ENCODE results near the gene SCN1B. TPM values are rescaled to one million over a fixed set of nuclear protein-coding genes. Genes with fewer than 3 reads are reported as not detected.
A peak's percentile ranks its signal among the peaks of the same experiment; 100 is the strongest.
"Not testable (repeated sequence)": the region's sequence is repeated elsewhere in the genome, so short reads cannot be mapped to it uniquely, and the experiment has no call there.

The SCN1B gene
- total and polyA plus RNA-seq, 5 donors, result 74.3 to 134 (median 88.1) TPM

DNA sequence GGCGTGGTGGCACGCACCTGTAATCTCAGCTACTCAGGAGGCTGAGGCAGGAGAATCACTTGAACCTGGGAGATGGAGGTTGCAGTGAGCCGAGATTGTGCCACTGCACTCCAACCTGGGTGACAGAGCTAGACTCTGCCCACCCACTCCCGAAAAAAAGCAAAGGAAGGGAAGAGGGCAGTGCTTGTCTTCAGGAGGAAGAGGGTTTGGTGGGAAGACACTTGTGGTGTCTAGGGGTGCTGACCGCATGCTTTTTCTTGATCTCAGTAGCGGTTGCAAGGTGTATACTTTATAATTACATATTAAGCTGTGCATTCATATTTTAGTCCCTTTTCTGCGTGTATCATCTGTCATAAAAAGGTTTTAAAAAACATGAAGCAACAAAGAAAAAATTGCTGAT is 37.7 kb upstream of the SCN1B start:
- H3K4me3 ChIP-seq (ENCODE audit: low read length); intact Hi-C loops (cut with DNase I); ATAC-seq; H3K27me3 ChIP-seq (ENCODE audit: control insufficient read depth, insufficient read depth); H3K27ac ChIP-seq (ENCODE audit: low read length); H3K4me1 ChIP-seq (ENCODE audit: control insufficient read depth, insufficient read depth, low read length); H3K9me3 ChIP-seq (ENCODE audit: control insufficient read depth, low read length): not testable (repeated sequence)
- DNase-seq, result peak in 1 of 3 donors; percentile 10
- 83% methylated on average over 7 of the region's 7 CpGs for WGBS

- peak overlapping the region; percentile 28 for H3K27ac ChIP-seq (ENCODE audit: low read length)
- DNase-seq, result peak in 1 of 3 donors; percentile 52
- 64% methylated on average over 9 of the region's 9 CpGs for WGBS
Observed at GRCh38 chr19:34994286-34994642, 36.0 kb upstream of the SCN1B start.

DNA sequence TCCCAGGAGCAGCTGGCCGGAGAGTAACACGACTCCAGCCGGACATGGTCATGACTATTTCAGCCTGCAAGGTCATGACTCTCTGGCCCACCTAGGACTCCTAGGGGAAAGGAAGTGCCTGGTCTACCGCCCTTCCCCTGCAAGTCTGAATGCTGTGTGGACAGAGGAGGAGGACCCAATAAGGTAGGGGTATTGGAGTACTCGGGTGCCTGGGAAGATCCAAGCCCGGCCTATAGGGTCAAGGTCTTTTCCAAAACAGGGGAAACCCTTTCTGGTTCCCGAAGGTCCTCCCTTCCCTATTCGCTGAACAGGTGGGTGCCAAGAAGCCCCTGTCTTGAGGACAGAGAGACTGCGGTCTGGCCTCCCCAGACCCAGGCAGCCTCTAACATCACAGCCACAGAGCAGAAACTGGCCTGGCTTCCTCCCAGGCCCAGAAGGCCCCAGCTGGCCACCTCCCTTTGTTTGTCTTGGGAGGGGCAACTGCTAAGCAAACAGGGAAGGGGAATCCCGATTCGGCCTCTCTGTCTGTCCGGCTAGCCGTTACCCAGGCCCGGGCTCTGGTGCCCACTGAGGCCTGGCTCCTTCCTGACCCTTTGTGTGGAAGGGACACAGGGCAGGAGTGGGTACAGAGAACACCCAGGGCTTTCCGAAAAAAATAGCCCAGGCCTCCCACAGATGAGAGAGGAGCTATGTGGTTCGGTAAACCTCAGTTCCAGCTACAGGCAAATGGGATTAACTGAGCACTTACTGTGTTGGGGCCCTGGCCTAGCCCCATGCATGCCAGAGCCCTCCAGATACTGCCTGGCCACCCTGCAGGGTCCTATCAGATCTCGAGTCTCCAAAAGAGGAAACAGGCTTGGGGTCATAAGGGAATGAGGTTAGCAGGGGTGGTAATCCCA is 35.4 kb upstream of the SCN1B start:
- DNase-seq (peak; percentile 62 to 82 (median 81)), ATAC-seq (peak; percentile 74 to 75)
- Histone ChIP-seq H3K9me3 (ENCODE audit: control insufficient read depth, low read length) (no peaks in the 10 kb centered on the region), H3K4me1 (ENCODE audit: control insufficient read depth, insufficient read depth, low read length) (no peaks in the 10 kb centered on the region), H3K27me3 (ENCODE audit: control insufficient read depth, insufficient read depth) (no peaks in the 10 kb centered on the region), H3K4me3 (ENCODE audit: low read length) (no peak overlapping the region), H3K27ac (ENCODE audit: low read length) (peak overlapping the region; percentile 69)
- 58% methylated on average over 17 of the region's 17 CpGs for WGBS
- intact Hi-C loops (cut with DNase I), result no loop called here

More at GRCh38 chr19:34994286-34994642, 36.0 kb upstream of the SCN1B start:
- Histone ChIP-seq H3K9me3 (ENCODE audit: control insufficient read depth, low read length) (no peaks in the 10 kb centered on the region), H3K4me1 (ENCODE audit: control insufficient read depth, insufficient read depth, low read length) (no peaks in the 10 kb centered on the region), H3K27me3 (ENCODE audit: control insufficient read depth, insufficient read depth) (no peaks in the 10 kb centered on the region), H3K4me3 (ENCODE audit: low read length) (no peak overlapping the region)
- intact Hi-C loops (cut with DNase I), result no loop called here
- no peak for ATAC-seq

GRCh38 chr19:34995551-34995950 is 34.7 kb upstream of the SCN1B start:
- ATAC-seq (no peak), DNase-seq (no peak)
- Histone ChIP-seq H3K4me3 (ENCODE audit: low read length) (no peak overlapping the region), H3K4me1 (ENCODE audit: control insufficient read depth, insufficient read depth, low read length) (no peaks in the 10 kb centered on the region), H3K27ac (ENCODE audit: low read length) (peak overlapping the region; percentile 69), H3K9me3 (ENCODE audit: control insufficient read depth, low read length) (no peaks in the 10 kb centered on the region), H3K27me3 (ENCODE audit: control insufficient read depth, insufficient read depth) (no peaks in the 10 kb centered on the region)
- 94% methylated on average over 8 of the region's 8 CpGs for WGBS
- intact Hi-C loops (cut with DNase I), result no loop called here

DNA sequence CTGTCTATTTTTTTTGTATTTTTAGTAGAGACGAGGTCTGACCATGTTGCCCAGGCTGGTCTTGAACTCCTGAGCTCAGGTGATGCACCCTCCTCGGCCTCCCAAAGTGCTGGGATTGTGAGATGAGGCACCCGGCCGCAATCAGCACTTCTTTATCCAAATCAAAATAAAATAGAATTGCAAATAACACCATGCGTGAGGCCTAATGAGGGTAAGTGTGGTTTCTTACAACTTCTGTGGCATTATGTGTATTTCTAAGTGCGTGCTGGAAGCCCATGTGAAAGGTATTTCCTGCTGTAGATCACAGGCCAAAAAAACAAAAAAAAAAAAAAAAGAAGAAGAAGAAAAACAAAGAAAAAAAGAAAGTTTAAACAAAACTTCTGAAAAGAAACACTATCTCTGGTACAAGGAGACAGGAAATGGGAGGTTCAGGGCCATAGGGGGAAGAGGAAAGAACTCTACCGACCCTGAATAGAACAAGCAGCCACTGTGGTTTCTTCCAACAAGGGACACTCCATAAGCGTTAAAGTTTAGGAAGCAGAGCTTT is 33.1 kb upstream of the SCN1B start:
- ATAC-seq, result no peak
- intact Hi-C loops (cut with DNase I), result no loop called here
- Histone ChIP-seq H3K27ac (ENCODE audit: low read length) (no peak overlapping the region), H3K4me3 (ENCODE audit: low read length) (no peak overlapping the region), H3K4me1 (ENCODE audit: control insufficient read depth, insufficient read depth, low read length) (no peaks in the 10 kb centered on the region), H3K9me3 (ENCODE audit: control insufficient read depth, low read length) (no peaks in the 10 kb centered on the region), H3K27me3 (ENCODE audit: control insufficient read depth, insufficient read depth) (no peaks in the 10 kb centered on the region)
- WGBS, result 61% methylated on average over 8 of the region's 8 CpGs
- no peak for DNase-seq

GRCh38 chr19:34998224-34998623 is 32.0 kb upstream of the SCN1B start:
- DNase-seq, result peak in 1 of 3 donors; percentile 28
- WGBS, result 89% methylated on average over 7 of the region's 7 CpGs
- H3K4me3 ChIP-seq (ENCODE audit: low read length); ATAC-seq; intact Hi-C loops (cut with DNase I); H3K27ac ChIP-seq (ENCODE audit: low read length); H3K9me3 ChIP-seq (ENCODE audit: control insufficient read depth, low read length); H3K4me1 ChIP-seq (ENCODE audit: control insufficient read depth, insufficient read depth, low read length); H3K27me3 ChIP-seq (ENCODE audit: control insufficient read depth, insufficient read depth): not testable (repeated sequence)

DNA sequence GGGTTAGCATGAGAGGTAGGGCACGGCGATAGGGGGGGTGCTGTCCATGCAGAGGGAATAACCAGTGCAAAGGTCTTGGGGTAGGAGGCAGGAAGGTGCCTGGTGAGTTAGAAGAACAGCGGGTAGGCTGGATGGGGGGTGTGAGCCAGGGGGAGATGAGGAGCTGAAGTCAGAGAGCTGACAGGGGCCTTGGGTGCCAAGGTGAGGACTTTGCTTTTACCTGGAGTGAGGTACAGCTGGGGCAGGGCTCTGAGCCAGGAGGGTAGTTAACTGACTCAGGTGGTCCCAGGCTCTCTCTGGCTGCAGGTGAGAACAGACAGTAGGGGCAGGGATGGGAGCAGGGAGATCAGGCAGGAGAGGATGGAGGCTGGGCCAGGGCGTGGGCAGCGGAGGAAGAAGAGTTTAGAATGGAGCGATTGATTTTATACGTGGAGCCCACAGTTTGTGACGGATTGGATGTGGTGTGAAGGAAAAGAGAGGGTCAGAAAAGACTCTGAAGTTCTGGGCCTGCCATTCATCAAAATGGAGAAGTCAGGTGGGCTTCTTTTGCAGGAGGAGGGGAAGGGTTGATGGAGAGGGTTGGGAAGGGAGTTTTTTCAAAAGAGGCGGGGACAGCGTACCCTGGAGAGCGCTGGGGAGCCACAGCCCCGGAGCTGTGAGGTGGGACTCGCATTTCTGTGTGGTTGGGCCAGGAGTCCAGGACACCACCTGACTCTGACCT is 31.3 kb upstream of the SCN1B start:
- 46% methylated on average over 13 of the region's 13 CpGs for WGBS
- peak overlapping the region; percentile 99 for H3K4me3 ChIP-seq (ENCODE audit: low read length)
- no peaks in the 10 kb centered on the region for H3K9me3 ChIP-seq (ENCODE audit: control insufficient read depth, low read length)
- intact Hi-C loops (cut with DNase I), result no loop called here
- peaks cover 7% of the 10 kb centered on the region for H3K4me1 ChIP-seq (ENCODE audit: control insufficient read depth, insufficient read depth, low read length)
- H3K27ac ChIP-seq (ENCODE audit: low read length), result peak overlapping the region; percentile 99
- no peaks in the 10 kb centered on the region for H3K27me3 ChIP-seq (ENCODE audit: control insufficient read depth, insufficient read depth)
- peak; percentile 31 to 47 for ATAC-seq
- DNase-seq, result peak in 1 of 3 donors; percentile 26

- peak; percentile 88 to 93 for ATAC-seq
Observed at GRCh38 chr19:34999498-35000337, 30.6 kb upstream of the SCN1B start, which contains the start of gene GRAMD1A. Gene GRAMD1A, plus strand, starts transcription at chr19:35000323. Its CDS starts 156 bp downstream, at chr19:35000479.

DNA sequence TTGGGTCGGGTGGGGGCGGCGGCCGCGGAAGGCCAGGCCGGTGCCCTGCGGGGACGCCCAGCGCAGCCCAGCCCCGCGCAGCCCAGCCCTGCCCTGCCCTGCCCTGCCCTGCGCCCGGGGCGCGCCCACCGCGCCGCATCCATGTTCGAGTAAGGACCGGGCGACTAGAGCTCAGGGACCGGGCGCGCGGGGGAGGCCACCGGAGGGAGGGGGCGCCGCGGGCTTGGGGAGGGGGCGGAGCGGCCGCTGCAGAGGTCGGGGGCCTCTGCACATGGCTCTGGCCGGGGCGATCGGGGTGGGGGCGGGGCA is 30.0 kb upstream of the SCN1B start:
- H3K27me3 ChIP-seq (ENCODE audit: control insufficient read depth, insufficient read depth), result no peaks in the 10 kb centered on the region
- intact Hi-C loops (cut with DNase I), result no loop called here
- WGBS, result 1% methylated on average over 37 of the region's 37 CpGs
- H3K9me3 ChIP-seq (ENCODE audit: control insufficient read depth, low read length), result no peaks in the 10 kb centered on the region
- peak overlapping the region; percentile 85 for H3K27ac ChIP-seq (ENCODE audit: low read length)
- ATAC-seq (no peak), DNase-seq (no peak)
- H3K4me1 ChIP-seq (ENCODE audit: control insufficient read depth, insufficient read depth, low read length), result peaks cover 7% of the 10 kb centered on the region
- H3K4me3 ChIP-seq (ENCODE audit: low read length), result peak overlapping the region; percentile 99

More at GRCh38 chr19:34999498-35000337, 30.6 kb upstream of the SCN1B start, which contains the start of gene GRAMD1A:
- under 1% methylated on average over 41 of the region's 45 CpGs for WGBS
- H3K4me1 ChIP-seq (ENCODE audit: control insufficient read depth, insufficient read depth, low read length), result peaks cover 7% of the 10 kb centered on the region
- H3K9me3 ChIP-seq (ENCODE audit: control insufficient read depth, low read length), result no peaks in the 10 kb centered on the region
- H3K27me3 ChIP-seq (ENCODE audit: control insufficient read depth, insufficient read depth), result no peaks in the 10 kb centered on the region
- peak; percentile 89 to 96 (median 95) for DNase-seq
- intact Hi-C loops (cut with DNase I), result no loop called here
- peak within 1 kb of the TSS; percentile 99 for H3K4me3 ChIP-seq (ENCODE audit: low read length)
- peak within 1 kb of the TSS; percentile 99 for H3K27ac ChIP-seq (ENCODE audit: low read length)

DNA sequence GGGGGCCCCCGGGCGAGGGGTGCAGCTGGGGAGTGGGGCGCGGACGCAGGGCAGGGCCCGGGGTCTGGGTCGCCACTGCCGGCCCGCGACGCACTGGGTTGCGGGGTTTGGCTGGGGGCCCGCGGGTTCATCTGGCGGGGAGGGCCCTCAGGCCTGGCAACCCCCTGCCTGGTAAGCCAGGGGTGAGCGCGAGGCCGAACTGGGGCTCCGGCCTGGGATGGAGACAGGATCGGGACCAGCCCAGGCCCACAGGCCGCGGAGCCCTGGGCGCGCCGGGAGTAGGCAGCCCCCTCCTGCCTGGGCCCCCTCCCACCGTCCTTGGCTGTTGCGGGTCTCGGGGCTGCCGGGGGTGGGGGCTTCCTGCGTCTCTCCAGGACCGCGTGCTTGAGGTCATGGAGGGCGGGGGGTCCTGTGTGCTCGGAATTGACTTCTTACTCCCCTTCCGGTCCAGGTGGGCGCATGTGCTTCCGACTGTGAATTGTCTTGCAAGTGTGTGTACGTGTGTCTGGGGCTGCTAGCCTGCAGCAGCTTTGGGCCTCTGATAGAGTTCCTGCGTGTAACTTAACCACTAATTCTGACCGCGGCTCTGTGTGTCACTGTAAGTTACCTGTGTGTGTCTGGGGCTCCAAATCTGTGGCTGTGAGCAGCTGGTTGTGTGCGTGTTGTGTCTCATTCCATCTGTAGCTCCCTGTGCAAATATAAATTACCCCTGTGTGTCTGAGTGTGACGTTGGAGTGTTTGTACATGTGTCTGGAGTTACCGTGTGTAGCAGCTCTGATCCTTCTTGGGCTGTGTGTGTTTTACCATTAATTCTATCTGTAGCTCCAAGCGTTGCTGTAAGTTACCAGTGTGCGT is 29.4 kb upstream of the SCN1B start:
- 2% methylated on average over 46 of the region's 46 CpGs for WGBS
- DNase-seq (peak in 2 of 3 donors; percentile 70 to 78), ATAC-seq (peak; percentile 1 to 3)
- intact Hi-C loops (cut with DNase I), result no loop called here
- peak overlapping the region; percentile 99 for H3K4me3 ChIP-seq (ENCODE audit: low read length)
- H3K4me1 ChIP-seq (ENCODE audit: control insufficient read depth, insufficient read depth, low read length), result peaks cover 7% of the 10 kb centered on the region
- H3K9me3 ChIP-seq (ENCODE audit: control insufficient read depth, low read length), result no peaks in the 10 kb centered on the region
- no peaks in the 10 kb centered on the region for H3K27me3 ChIP-seq (ENCODE audit: control insufficient read depth, insufficient read depth)
- peak overlapping the region; percentile 50 for H3K27ac ChIP-seq (ENCODE audit: low read length)

All from right cardiac atrium (tissue), 5 donors.